ENCODE results near the gene VWA7.

The VWA7 gene

GRCh38 chr6:31728767-31729514, 48.2 kb downstream of the VWA7 start, which contains the start of gene DDAH2:
Gene DDAH2 (minus strand): TSS chr6:31729299. CDS start chr6:31729161, 138 bp downstream.
- DNase-seq: no peak

- no peak for DNase-seq
Observed at GRCh38 chr6:31727717-31728671, 49.1 kb downstream of the VWA7 start.

- no peak for DNase-seq
Observed at GRCh38 chr6:31727034-31727716, 50.0 kb downstream of the VWA7 start.

- no peak for DNase-seq
Observed at GRCh38 chr6:31725502-31726350, 51.4 kb downstream of the VWA7 start.

GRCh38 chr6:31723980-31724691, 53.0 kb downstream of the VWA7 start:
- no peak for DNase-seq

- DNase-seq: no peak
Observed at GRCh38 chr6:31723245-31723979, 53.7 kb downstream of the VWA7 start, which contains the start of gene MPIG6B. Gene MPIG6B (plus strand): TSS chr6:31723373. CDS start chr6:31723384, 11 bp downstream.

- DNase-seq: no peak
Observed at GRCh38 chr6:31722173-31722572, 55.0 kb downstream of the VWA7 start.

GRCh38 chr6:31721351-31722020, 55.6 kb downstream of the VWA7 start, which contains the start of gene LY6G6C:
Gene LY6G6C (minus strand): TSS chr6:31721746. CDS start chr6:31721679, 67 bp downstream.
- no peak for DNase-seq

GRCh38 chr6:31720196-31720770, 56.8 kb downstream of the VWA7 start:
- no peak for DNase-seq

- DNase-seq: no peak
Observed at GRCh38 chr6:31719001-31719400, 58.1 kb downstream of the VWA7 start.

GRCh38 chr6:31718265-31718664, 58.9 kb downstream of the VWA7 start:
- no peak for DNase-seq

GRCh38 chr6:31717499-31718222, 59.5 kb downstream of the VWA7 start:
- no peak for DNase-seq
